Caco-2 (cell line): ENCODE measurements around the gene CDHR4. TPM values are rescaled to one million over a fixed set of nuclear protein-coding genes. Genes with fewer than 3 reads are reported as not detected.

Source experiments
- BruUV-seq: library from RNA; stranded (reverse); fragments of 400-500 nt; replicated peaks from 2 replicates; lab custom pipeline; 2021; lab: Mats Ljungman, UMichigan
- CTCF ChIA-PET: fragments of 300-600 bp; sonication (Branson Sonifier 250); formaldehyde crosslinking; loops from one replicate; lab custom pipeline; 2022; ENCODE audit warnings: antibody characterized with exemption; lab: Charles Lee
- POLR2A ChIA-PET: fragments of 300-600 bp; sonication (Branson Sonifier 250); formaldehyde crosslinking; loops from one replicate; lab custom pipeline; 2022; ENCODE audit warnings: antibody characterized with exemption; lab: Charles Lee
- DNase-seq, 2 experiments: peaks; one replicate each; pipeline versions ENCODE4 v3.0.0 to v3.0.0-alpha.2; 2020 to 2022
- H3K27me3 ChIP-seq: replicated peaks from 2 replicates; pipeline ENCODE4 v1.6.0; 2011; ENCODE audit warnings: low read length; ENCODE audit not compliant: control insufficient read depth, insufficient read depth
- H3K36me3 ChIP-seq: 2 replicates; pipeline ENCODE4 v1.5.1; 2011; ENCODE audit warnings: low read length; ENCODE audit not compliant: control insufficient read depth, insufficient read depth
- H3K4me1 ChIP-seq: fragments of 250-450 bp; sonication (Bioruptor Pico); 2 replicates; pipeline ENCODE4 v1.5.1; 2020; ENCODE audit warnings: mild to moderate bottlenecking
- H3K4me3 ChIP-seq: 2 replicates; pipeline ENCODE4 v1.5.1; 2011; ENCODE audit warnings: low read depth, mild to moderate bottlenecking, control low read depth, low read length
- H3K9me3 ChIP-seq: fragments of 250-450 bp; sonication (Bioruptor Pico); 2 replicates; pipeline ENCODE4 v1.5.1; 2020; ENCODE audit warnings: mild to moderate bottlenecking, moderate library complexity
- H3K27ac Mint-ChIP-seq: one replicate; pipeline ENCODE4 v1.8.0; 2022; ENCODE audit warnings: mixed read lengths; ENCODE audit not compliant: unreplicated experiment
- H3K27me3 Mint-ChIP-seq: one replicate; pipeline ENCODE4 v1.8.0; 2022; ENCODE audit warnings: mixed read lengths; ENCODE audit not compliant: insufficient read depth, unreplicated experiment
- H3K36me3 Mint-ChIP-seq: one replicate; pipeline ENCODE4 v1.8.0; 2022; ENCODE audit warnings: mild to moderate bottlenecking, mixed read lengths; ENCODE audit not compliant: insufficient read depth, unreplicated experiment
- H3K4me1 Mint-ChIP-seq: one replicate; pipeline ENCODE4 v1.8.0; 2022; ENCODE audit warnings: low read depth, mixed read lengths; ENCODE audit not compliant: unreplicated experiment
- H3K4me3 Mint-ChIP-seq: one replicate; pipeline ENCODE4 v1.8.0; 2022; ENCODE audit warnings: mild to moderate bottlenecking, moderate library complexity, mixed read lengths; ENCODE audit not compliant: unreplicated experiment
- H3K9me3 Mint-ChIP-seq: one replicate; pipeline ENCODE4 v1.8.0; 2022; ENCODE audit warnings: mixed read lengths; ENCODE audit not compliant: unreplicated experiment
- intact Hi-C: fragments of 100-400 bp; cut with micrococcal nuclease; formaldehyde crosslinking; loops from one replicate; pipeline ENCODE4 v1.10.0; 2022; ENCODE audit not compliant: unreplicated experiment
- total RNA-seq: library from RNA; stranded (reverse); gene quantifications from 2 replicates; pipeline ENCODE4 v1.2.3, GENCODE V29; 2022
- TF ChIP-seq, protein P1 (sequence below), 2 experiments: fragments of 200-600 bp in 1 of 2; IDR thresholded peaks; 1 replicate in 1 of 2; 2 replicates in 1 of 2; pipeline versions ENCODE4 v1.5.1 to v1.8.0; 2011 to 2022; ENCODE audit warnings: antibody characterized with exemption in 1 of 2, control low read depth in 1 of 2, inconsistent platforms in 1 of 2, low read depth in 1 of 2, low read length in 1 of 2, mild to moderate bottlenecking in 1 of 2, moderate library complexity in 1 of 2; ENCODE audit not compliant: insufficient read depth in 1 of 2, severe bottlenecking in 1 of 2, unreplicated experiment in 1 of 2

CDHR4 gene
- total RNA-seq, 1 experiment from 2014 or later = not detected

DNA sequence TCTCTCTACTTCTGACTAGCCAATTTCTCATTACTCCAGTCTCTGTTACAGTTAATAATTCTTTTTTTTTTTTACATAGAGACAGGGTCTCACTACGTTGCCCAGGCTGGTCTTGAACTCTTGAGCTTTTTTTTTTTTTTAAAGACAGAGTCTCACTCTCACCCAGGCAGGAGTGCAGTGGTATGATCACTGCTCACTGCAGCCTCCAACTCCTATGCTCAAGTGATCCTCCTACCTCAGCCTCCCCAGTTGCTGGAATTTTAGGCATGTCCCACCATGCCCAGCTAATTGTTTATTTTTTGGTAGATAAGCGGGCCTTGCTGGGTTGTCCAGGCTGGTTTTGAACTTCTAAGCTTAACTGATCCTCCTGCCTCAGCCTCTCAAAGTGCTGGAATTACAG lies 27.0 kb downstream of the CDHR4 start:
- no peaks in the 10 kb centered on the region for H3K9me3 Mint-ChIP-seq
- H3K27ac Mint-ChIP-seq = no peak overlapping the region
- ChIA-PET CTCF (no interaction called here), POLR2A (no interaction called here)
- no peaks in the 10 kb centered on the region for H3K9me3 ChIP-seq
- TF ChIP-seq, protein P1, sequence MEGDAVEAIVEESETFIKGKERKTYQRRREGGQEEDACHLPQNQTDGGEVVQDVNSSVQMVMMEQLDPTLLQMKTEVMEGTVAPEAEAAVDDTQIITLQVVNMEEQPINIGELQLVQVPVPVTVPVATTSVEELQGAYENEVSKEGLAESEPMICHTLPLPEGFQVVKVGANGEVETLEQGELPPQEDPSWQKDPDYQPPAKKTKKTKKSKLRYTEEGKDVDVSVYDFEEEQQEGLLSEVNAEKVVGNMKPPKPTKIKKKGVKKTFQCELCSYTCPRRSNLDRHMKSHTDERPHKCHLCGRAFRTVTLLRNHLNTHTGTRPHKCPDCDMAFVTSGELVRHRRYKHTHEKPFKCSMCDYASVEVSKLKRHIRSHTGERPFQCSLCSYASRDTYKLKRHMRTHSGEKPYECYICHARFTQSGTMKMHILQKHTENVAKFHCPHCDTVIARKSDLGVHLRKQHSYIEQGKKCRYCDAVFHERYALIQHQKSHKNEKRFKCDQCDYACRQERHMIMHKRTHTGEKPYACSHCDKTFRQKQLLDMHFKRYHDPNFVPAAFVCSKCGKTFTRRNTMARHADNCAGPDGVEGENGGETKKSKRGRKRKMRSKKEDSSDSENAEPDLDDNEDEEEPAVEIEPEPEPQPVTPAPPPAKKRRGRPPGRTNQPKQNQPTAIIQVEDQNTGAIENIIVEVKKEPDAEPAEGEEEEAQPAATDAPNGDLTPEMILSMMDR (IDR thresholded peaks at IDR 0.05; ENCODE audit: insufficient read depth in 1 of 2, low read depth in 1 of 2, low read length in 1 of 2, severe bottlenecking in 1 of 2, unreplicated experiment in 1 of 2) = no peak
- no peak overlapping the region for H3K4me3 ChIP-seq
- no peaks in the 10 kb centered on the region for H3K36me3 ChIP-seq
- H3K4me3 Mint-ChIP-seq = no peak overlapping the region
- DNase-seq = no peak
- H3K36me3 Mint-ChIP-seq = peaks cover 24% of the 10 kb centered on the region
- no peaks in the 10 kb centered on the region for H3K27me3 Mint-ChIP-seq
- H3K27me3 ChIP-seq = no peaks in the 10 kb centered on the region
- no peaks in the 10 kb centered on the region for H3K4me1 ChIP-seq
- no TSS peak for BruUV-seq
- H3K4me1 Mint-ChIP-seq = no peaks in the 10 kb centered on the region
- intact Hi-C loops = no loop called here

DNA sequence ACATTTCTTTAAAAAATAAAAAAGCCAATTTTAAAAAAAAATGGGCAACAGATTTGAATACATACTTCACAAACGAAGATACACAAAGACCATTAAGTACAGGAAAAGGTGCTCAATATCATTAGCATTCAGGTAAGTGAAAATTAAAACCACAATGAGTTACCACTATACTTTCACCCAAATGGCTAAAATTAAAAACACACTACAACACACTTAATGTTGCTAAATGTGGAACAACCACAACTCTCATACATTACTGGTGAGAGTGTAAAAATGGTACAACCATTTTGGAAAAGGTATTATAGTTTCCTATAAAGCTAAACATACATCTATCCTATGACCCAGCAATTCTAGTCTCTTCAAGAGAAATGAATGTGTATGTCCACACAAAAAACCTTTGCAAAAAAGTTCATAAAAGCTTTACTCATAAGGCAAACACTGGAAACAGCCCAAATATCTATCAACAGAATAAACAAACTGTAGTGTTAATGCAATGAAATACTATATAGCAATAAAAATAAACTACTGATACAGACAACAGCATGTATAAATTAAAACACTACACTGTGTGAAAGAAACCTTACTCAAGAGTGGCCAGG lies 28.2 kb downstream of the CDHR4 start:
- no TSS peak for BruUV-seq
- POLR2A ChIA-PET = no interaction called here
- no peak overlapping the region for H3K27ac Mint-ChIP-seq
- TF ChIP-seq, protein P1 (IDR thresholded peaks at IDR 0.05; ENCODE audit: insufficient read depth in 1 of 2, low read depth in 1 of 2, low read length in 1 of 2, severe bottlenecking in 1 of 2, unreplicated experiment in 1 of 2) = no peak
- DNase-seq = no peak
- CTCF ChIA-PET = no interaction called here
- no peaks in the 10 kb centered on the region for H3K4me1 Mint-ChIP-seq
- H3K9me3 ChIP-seq = no peaks in the 10 kb centered on the region
- intact Hi-C loops = no loop called here
- H3K27me3 ChIP-seq = no peaks in the 10 kb centered on the region
- H3K4me1 ChIP-seq = no peaks in the 10 kb centered on the region
- H3K36me3 ChIP-seq = no peaks in the 10 kb centered on the region
- no peak overlapping the region for H3K4me3 Mint-ChIP-seq
- H3K9me3 Mint-ChIP-seq = no peaks in the 10 kb centered on the region
- no peak overlapping the region for H3K4me3 ChIP-seq
- no peaks in the 10 kb centered on the region for H3K27me3 Mint-ChIP-seq
- peaks cover 13% of the 10 kb centered on the region for H3K36me3 Mint-ChIP-seq

DNA sequence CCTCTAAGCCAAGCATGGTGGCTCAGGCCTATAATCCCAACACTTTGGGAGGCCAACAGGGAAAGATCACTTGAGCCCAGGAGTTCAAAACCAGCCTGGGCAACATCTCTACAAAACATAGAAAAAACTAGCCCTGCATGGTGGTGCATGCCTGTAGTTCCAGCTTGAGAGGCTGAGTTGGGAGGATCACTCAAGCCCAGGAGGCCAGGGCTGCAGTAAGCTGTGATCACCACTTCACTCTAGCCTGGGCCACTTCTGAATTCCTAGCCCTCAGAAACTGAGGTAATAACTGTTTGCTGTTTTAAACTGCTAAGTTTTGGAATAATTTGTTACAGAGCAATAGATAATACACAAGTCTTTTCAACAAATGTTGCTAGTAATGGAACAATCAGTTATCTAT lies 29.7 kb downstream of the CDHR4 start:
- H3K4me3 ChIP-seq = no peak overlapping the region
- intact Hi-C loops = no loop called here
- BruUV-seq = no TSS peak

More for the DNA sequence above, 29.7 kb downstream of the CDHR4 start:
- Mint-ChIP-seq H3K27me3 (no peaks in the 10 kb centered on the region), H3K4me1 (no peaks in the 10 kb centered on the region), H3K9me3 (no peaks in the 10 kb centered on the region), H3K36me3 (peaks cover 25% of the 10 kb centered on the region), H3K27ac (no peak overlapping the region), H3K4me3 (no peak overlapping the region)
- H3K36me3 ChIP-seq = no peaks in the 10 kb centered on the region
- H3K27me3 ChIP-seq = no peaks in the 10 kb centered on the region
- POLR2A ChIA-PET = no interaction called here
- DNase-seq = no peak
- TF ChIP-seq, protein P1 (IDR thresholded peaks at IDR 0.05; ENCODE audit: insufficient read depth in 1 of 2, low read depth in 1 of 2, low read length in 1 of 2, severe bottlenecking in 1 of 2, unreplicated experiment in 1 of 2) = no peak
- CTCF ChIA-PET = no interaction called here
- H3K9me3 ChIP-seq = no peaks in the 10 kb centered on the region
- no peaks in the 10 kb centered on the region for H3K4me1 ChIP-seq
